ENCODE measurements around the gene NRXN3.

The NRXN3 gene

DNA sequence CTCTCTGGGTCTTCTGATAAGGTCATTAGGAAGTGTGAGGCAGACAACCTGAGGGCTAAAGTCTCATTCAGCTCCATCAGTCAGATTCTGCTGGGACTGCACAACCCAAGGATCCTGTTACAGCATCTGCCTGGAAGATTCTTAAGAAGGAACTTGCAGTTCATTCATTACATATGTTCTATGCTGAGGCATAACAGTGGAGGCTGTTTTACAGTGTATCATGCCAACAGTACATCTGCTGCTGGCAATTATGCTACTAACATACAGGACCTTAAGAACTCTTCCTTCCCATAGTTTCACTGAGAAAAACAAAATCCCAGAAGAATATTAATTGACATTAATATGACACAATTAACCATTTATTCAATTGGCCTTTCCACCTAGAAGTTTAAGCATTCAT is 1072.5 kb downstream of the NRXN3 start:
- H3K36me3 ChIP-seq, result no peaks in the 10 kb centered on the region
- no peaks in the 10 kb centered on the region; a peak in 1 of 22 replicates for H4K20me1 ChIP-seq
- H3K4me2 ChIP-seq, result no peak overlapping the region
- TF ChIP-seq Cebpa-rat (IDR thresholded peaks at IDR 0.05), result no peak
- peaks cover 0 to 7% (median 5%) of the 10 kb centered on the region in 11 experiments; a peak in 6 of 22 replicates for H3K9me3 ChIP-seq (replicated peaks in 1 of 11)
- no peak overlapping the region for H3K9ac ChIP-seq
- no peaks in the 10 kb centered on the region for H3K27me3 ChIP-seq
- no peaks in the 10 kb centered on the region for H3K4me1 ChIP-seq
- no peak overlapping the region for H3K4me3 ChIP-seq
- H3K27ac ChIP-seq, result no peak overlapping the region

- Histone ChIP-seq H3K9ac (no peak overlapping the region), H3K36me3 (no peaks in the 10 kb centered on the region), H3K27ac (no peak overlapping the region), H3K27me3 (no peaks in the 10 kb centered on the region), H3K4me3 (no peak overlapping the region), H4K20me1 (no peaks in the 10 kb centered on the region; a peak in 1 of 22 replicates), H3K9me3 (replicated peaks in 1 of 11) (peaks cover 0 to 5% (median 3%) of the 10 kb centered on the region in 11 experiments; a peak in 6 of 22 replicates), H3K4me1 (no peaks in the 10 kb centered on the region), H3K4me2 (no peak overlapping the region)
- TF ChIP-seq Cebpa-rat (IDR thresholded peaks at IDR 0.05), result no peak
These were observed 1076.0 kb downstream of the NRXN3 start for GRCh38 chr14:79246173-79246572.

DNA sequence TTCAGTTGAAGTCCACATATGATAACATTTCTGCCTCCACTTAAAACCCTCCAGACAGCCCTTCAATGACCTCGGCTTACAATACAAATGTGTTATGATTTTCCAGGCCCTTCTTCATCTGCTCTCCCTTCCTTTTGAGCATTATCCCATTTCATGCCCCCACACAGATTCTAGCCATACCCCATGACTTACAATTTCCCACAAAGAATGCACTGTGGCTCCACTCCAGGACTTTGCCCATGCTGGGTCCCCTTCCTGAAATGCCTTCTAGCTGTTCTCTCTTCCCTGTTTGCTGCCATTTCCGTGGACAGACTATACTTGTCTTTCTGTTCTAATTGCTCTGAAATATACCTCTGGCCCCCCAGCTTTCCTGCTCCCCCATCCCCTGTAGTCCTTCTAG is 1078.0 kb downstream of the NRXN3 start:
- H3K4me2 ChIP-seq, result no peak overlapping the region
- no peaks in the 10 kb centered on the region for H3K36me3 ChIP-seq
- no peak overlapping the region for H3K27ac ChIP-seq
- H3K9ac ChIP-seq, result no peak overlapping the region
- no peak for TF ChIP-seq Cebpa-rat (IDR thresholded peaks at IDR 0.05)
- H3K27me3 ChIP-seq, result no peaks in the 10 kb centered on the region
- no peak overlapping the region for H3K4me3 ChIP-seq
- no peaks in the 10 kb centered on the region; a peak in 1 of 22 replicates for H4K20me1 ChIP-seq
- H3K9me3 ChIP-seq (replicated peaks in 1 of 11), result no peaks in the 10 kb centered on the region
- no peaks in the 10 kb centered on the region for H3K4me1 ChIP-seq

GRCh38 chr14:79248771-79249170 is 1078.6 kb downstream of the NRXN3 start:
- Histone ChIP-seq H3K27ac (no peak overlapping the region), H3K36me3 (no peaks in the 10 kb centered on the region), H3K9me3 (replicated peaks in 1 of 11) (no peaks in the 10 kb centered on the region), H3K9ac (no peak overlapping the region), H3K27me3 (no peaks in the 10 kb centered on the region), H3K4me1 (no peaks in the 10 kb centered on the region), H4K20me1 (no peaks in the 10 kb centered on the region), H3K4me2 (no peak overlapping the region), H3K4me3 (no peak overlapping the region)
- TF ChIP-seq Cebpa-rat (IDR thresholded peaks at IDR 0.05), result no peak

DNA sequence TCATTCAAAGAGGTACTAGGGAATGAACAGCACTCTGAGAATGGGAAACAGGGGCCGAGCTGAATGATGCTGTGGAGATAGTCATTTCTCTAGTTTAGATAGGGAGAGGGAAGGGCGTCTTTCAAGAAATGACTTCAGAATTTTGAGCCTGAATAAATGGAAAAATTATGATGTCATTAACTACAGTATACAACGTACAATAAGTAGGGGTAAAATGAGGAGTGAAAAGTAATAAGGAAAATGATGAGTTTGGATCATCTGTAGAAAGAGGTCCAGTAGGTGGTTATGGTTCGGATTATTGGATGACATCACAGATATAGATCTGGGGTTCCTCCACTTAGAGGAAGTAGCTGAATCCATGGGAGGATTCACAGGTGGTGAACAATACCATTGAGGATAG is 1081.1 kb downstream of the NRXN3 start:
- H3K4me3 ChIP-seq, result no peak overlapping the region
- no peaks in the 10 kb centered on the region for H3K4me1 ChIP-seq
- H3K4me2 ChIP-seq, result no peak overlapping the region
- TF ChIP-seq Cebpa-rat (IDR thresholded peaks at IDR 0.05), result no peak
- no peak overlapping the region for H3K27ac ChIP-seq
- H3K27me3 ChIP-seq, result no peaks in the 10 kb centered on the region
- H3K9me3 ChIP-seq (replicated peaks in 1 of 11), result no peaks in the 10 kb centered on the region
- H3K36me3 ChIP-seq, result no peaks in the 10 kb centered on the region
- no peaks in the 10 kb centered on the region for H4K20me1 ChIP-seq
- no peak overlapping the region for H3K9ac ChIP-seq

DNA sequence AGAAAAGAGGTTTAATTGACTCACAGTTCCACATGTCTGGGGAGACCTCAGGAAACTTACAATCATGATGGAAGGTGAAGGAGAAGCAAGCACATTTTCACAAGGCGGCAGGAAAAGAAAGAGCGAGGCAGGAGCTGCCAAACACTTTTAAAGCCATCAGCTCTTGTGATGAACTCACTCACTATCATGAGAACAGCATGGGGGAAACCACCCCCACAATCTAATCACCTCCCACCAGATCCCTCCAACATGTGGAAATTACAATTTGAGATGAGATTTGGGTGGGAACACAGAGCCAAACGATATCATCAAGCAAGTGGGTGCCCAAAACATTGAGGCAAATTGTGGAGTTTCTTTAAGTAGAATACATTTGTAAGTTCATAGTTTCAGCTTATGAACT is 1083.4 kb downstream of the NRXN3 start:
- no peak overlapping the region for H3K9ac ChIP-seq
- H3K4me2 ChIP-seq, result no peak overlapping the region
- no peaks in the 10 kb centered on the region for H4K20me1 ChIP-seq
- H3K27ac ChIP-seq, result no peak overlapping the region
- H3K9me3 ChIP-seq (replicated peaks in 1 of 11), result no peaks in the 10 kb centered on the region
- H3K4me3 ChIP-seq, result no peak overlapping the region
- H3K4me1 ChIP-seq, result no peaks in the 10 kb centered on the region
- H3K27me3 ChIP-seq, result no peaks in the 10 kb centered on the region
- H3K36me3 ChIP-seq, result no peaks in the 10 kb centered on the region
- no peak for TF ChIP-seq Cebpa-rat (IDR thresholded peaks at IDR 0.05)

DNA sequence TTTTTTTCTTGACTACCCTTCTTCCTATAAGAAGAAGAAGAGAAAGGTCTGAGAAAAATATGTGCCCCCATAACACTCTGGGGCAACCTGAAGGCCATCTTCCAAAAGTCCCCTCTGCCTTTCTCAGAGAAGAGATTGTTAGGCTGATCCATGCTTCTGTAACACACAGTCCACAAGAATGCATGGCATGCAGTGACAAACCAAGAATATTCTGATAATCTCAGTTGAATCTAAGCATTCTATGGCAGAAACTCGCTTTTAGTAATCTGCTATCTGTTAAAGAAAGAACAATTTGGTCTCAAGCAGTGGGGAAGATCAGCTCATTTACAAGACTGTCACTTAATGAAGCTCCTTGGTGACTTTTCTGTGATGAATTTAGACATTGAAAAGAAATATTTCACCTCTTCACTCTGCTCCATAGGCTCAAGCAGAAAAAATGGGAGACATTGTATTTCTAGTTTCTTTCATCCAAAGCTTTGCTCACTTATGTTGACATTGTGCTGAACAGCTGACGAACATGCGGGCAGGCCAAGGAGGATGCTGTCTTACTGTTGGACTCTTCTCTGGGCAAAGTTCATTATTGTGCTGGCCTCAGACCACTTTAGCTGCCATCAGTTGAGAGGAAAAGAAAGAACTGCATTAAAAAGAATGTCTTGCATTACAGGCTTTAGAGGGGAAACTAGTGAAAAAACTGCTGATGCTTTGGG is 1084.0 kb downstream of the NRXN3 start:
- no peaks in the 10 kb centered on the region for H4K20me1 ChIP-seq
- no peak overlapping the region for H3K4me3 ChIP-seq
- H3K36me3 ChIP-seq, result no peaks in the 10 kb centered on the region
- H3K4me2 ChIP-seq, result no peak overlapping the region
- no peak overlapping the region for H3K9ac ChIP-seq
- TF ChIP-seq Cebpa-rat (IDR thresholded peaks at IDR 0.05), result no peak
- no peaks in the 10 kb centered on the region for H3K9me3 ChIP-seq (replicated peaks in 1 of 11)
- H3K27me3 ChIP-seq, result no peaks in the 10 kb centered on the region
- H3K27ac ChIP-seq, result no peak overlapping the region
- H3K4me1 ChIP-seq, result no peaks in the 10 kb centered on the region

DNA sequence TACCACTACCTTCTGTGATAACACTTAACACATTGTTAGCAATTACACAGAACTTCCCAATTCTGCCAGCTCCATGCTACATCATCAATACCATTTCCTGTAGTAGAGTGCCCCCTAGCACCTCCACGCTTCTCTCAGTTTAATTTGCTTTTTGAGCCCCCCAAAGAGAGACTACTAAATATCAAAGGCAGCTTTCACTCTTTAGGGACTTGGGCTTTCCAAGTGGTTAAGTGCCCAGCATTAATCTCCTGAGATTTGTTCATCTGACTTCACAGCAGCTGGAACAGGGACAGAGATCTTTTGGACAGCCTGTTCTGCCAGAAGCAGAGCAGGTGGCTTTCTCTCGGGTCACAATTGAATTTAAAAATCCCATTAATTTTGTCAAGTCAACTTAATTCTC is 1086.2 kb downstream of the NRXN3 start:
- no peaks in the 10 kb centered on the region for H4K20me1 ChIP-seq
- no peak for TF ChIP-seq Cebpa-rat (IDR thresholded peaks at IDR 0.05)
- no peak overlapping the region for H3K4me2 ChIP-seq
- no peak overlapping the region for H3K4me3 ChIP-seq
- H3K36me3 ChIP-seq, result no peaks in the 10 kb centered on the region
- no peaks in the 10 kb centered on the region for H3K27me3 ChIP-seq
- H3K27ac ChIP-seq, result no peak overlapping the region
- H3K4me1 ChIP-seq, result no peaks in the 10 kb centered on the region
- no peak overlapping the region for H3K9ac ChIP-seq
- H3K9me3 ChIP-seq (replicated peaks in 1 of 11), result no peaks in the 10 kb centered on the region

DNA sequence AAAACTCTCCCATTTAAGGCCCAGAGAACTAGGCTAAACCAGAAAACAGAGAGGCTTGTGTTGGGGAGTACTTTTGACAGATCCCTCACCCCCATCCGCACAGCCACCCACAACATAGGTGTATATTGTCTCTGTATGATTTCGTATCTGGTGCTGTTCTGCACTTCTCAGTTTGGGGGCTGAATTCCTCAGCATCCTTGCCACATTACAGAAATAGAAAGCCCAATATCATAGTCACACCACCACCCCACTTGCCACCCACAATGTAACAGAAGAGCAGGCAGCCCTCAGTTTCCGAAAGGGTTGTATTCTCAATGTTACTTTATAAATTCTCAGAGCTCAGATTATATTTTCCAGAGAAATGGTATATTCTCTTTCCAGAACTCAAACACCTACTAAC is 1090.2 kb downstream of the NRXN3 start:
- no peaks in the 10 kb centered on the region for H3K4me1 ChIP-seq
- no peaks in the 10 kb centered on the region for H3K27me3 ChIP-seq
- H4K20me1 ChIP-seq, result no peaks in the 10 kb centered on the region
- no peak overlapping the region for H3K4me3 ChIP-seq
- no peak overlapping the region for H3K4me2 ChIP-seq
- H3K9me3 ChIP-seq (replicated peaks in 1 of 11), result no peaks in the 10 kb centered on the region
- TF ChIP-seq Cebpa-rat (IDR thresholded peaks at IDR 0.05), result no peak
- no peaks in the 10 kb centered on the region for H3K36me3 ChIP-seq
- H3K9ac ChIP-seq, result no peak overlapping the region
- no peak overlapping the region for H3K27ac ChIP-seq

DNA sequence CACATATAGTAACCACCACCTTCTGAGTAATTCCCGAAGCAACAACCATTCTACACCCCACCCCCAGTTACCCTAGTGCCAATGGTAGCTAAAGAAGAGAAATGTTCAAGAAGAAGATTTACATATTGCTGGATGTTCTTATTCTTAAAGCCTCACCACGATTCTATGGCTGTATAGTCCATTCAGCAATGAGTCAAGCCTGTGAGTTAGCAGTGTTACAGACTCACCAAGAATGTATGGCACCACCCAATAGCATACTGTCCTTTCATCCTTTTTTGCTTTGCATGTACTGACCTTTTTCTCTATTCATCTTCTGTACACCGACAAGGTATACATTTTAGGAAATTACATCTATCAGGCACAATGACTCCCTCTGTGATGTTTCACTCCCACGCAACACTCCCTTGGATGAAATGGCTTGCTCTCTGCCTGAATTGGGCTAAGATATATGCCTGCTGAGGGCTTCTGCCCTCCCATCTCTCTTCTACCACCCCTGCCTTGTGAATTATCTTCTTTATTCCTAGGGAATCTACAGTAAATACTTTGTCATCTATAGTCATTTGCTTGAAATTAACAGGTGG is 1095.3 kb downstream of the NRXN3 start:
- Histone ChIP-seq H3K4me3 (no peak overlapping the region), H3K4me2 (no peak overlapping the region), H4K20me1 (no peaks in the 10 kb centered on the region), H3K9ac (no peak overlapping the region), H3K27me3 (no peaks in the 10 kb centered on the region), H3K4me1 (no peaks in the 10 kb centered on the region), H3K9me3 (replicated peaks in 1 of 11) (no peaks in the 10 kb centered on the region), H3K27ac (no peak overlapping the region), H3K36me3 (no peaks in the 10 kb centered on the region)
- no peak for TF ChIP-seq Cebpa-rat (IDR thresholded peaks at IDR 0.05)

All from BLaER1 treated with 17β-estradiol and CSF1 and Interleukin-3, amounts not matched to agents 10 nM and 100 nM (cell line).